Measurements from ENCODE around the gene SLC22A23. TPM values are rescaled to one million over a fixed set of nuclear protein-coding genes. Genes with fewer than 3 reads are reported as not detected.

SLC22A23 gene
- total RNA-seq, 4 donors from 2014 or later: 6.2 to 10.8 (median 7.8) TPM

GRCh38 chr6:3449750-3450305 lies 7.0 kb downstream of the SLC22A23 start:
- ATAC-seq: no peak
- H3K9me3 ChIP-seq: no peaks in the 10 kb centered on the region
- TF ChIP-seq POLR2A (IDR thresholded peaks at IDR 0.05): no peak
- TF ChIP-seq EP300 (IDR thresholded peaks at IDR 0.05): no peak
- TF ChIP-seq CTCF (IDR thresholded peaks at IDR 0.05): no peak
- no peak for TF ChIP-seq POLR2AphosphoS5 (IDR thresholded peaks at IDR 0.05)
- H3K36me3 ChIP-seq: no peaks in the 10 kb centered on the region
- H3K4me1 ChIP-seq: peaks cover 0 to 38% (median 14%) of the 10 kb centered on the region in 3 donors
- H3K4me3 ChIP-seq: no peak overlapping the region
- WGBS, 2 donors (ENCODE audit: low coverage in 1 of 2): 90 to 91% methylated on average over 4 to 5 of the region's 5 CpGs
- H3K27me3 ChIP-seq: no peaks in the 10 kb centered on the region
- H3K27ac ChIP-seq: no peak overlapping the region

- H3K4me1 ChIP-seq: peaks cover 0 to 33% (median 9%) of the 10 kb centered on the region in 3 donors
- no peak for ATAC-seq
- H3K27ac ChIP-seq: no peak overlapping the region
- no peaks in the 10 kb centered on the region for H3K9me3 ChIP-seq
- no peak for TF ChIP-seq POLR2A (IDR thresholded peaks at IDR 0.05)
- no peak for TF ChIP-seq EP300 (IDR thresholded peaks at IDR 0.05)
- no peak for TF ChIP-seq CTCF (IDR thresholded peaks at IDR 0.05)
- TF ChIP-seq POLR2AphosphoS5 (IDR thresholded peaks at IDR 0.05): no peak
- H3K27me3 ChIP-seq: no peaks in the 10 kb centered on the region
- WGBS, 2 donors (ENCODE audit: low coverage in 1 of 2): 54 to 67% methylated on average over 2 of the region's 2 CpGs
- no peak overlapping the region for H3K4me3 ChIP-seq
- no peaks in the 10 kb centered on the region for H3K36me3 ChIP-seq
These were observed 7.5 kb downstream of the SLC22A23 start for GRCh38 chr6:3449321-3449720.

- WGBS, 2 donors (ENCODE audit: low coverage in 1 of 2): 93 to 100% methylated on average over 1 to 5 of the region's 6 CpGs
- peaks cover 0 to 16% (median 7%) of the 10 kb centered on the region in 3 donors for H3K4me1 ChIP-seq
- no peak for ATAC-seq
- no peak for TF ChIP-seq POLR2AphosphoS5 (IDR thresholded peaks at IDR 0.05)
- no peak for TF ChIP-seq CTCF (IDR thresholded peaks at IDR 0.05)
- no peak for TF ChIP-seq POLR2A (IDR thresholded peaks at IDR 0.05)
- no peak for TF ChIP-seq EP300 (IDR thresholded peaks at IDR 0.05)
- H3K36me3 ChIP-seq: no peaks in the 10 kb centered on the region
- no peak overlapping the region for H3K27ac ChIP-seq
- H3K9me3 ChIP-seq: no peaks in the 10 kb centered on the region
- no peaks in the 10 kb centered on the region for H3K27me3 ChIP-seq
- no peak overlapping the region for H3K4me3 ChIP-seq
These were observed 9.8 kb downstream of the SLC22A23 start for GRCh38 chr6:3447005-3447404.

GRCh38 chr6:3446184-3446583 lies 10.7 kb downstream of the SLC22A23 start:
- TF ChIP-seq POLR2A (IDR thresholded peaks at IDR 0.05) (no peak), POLR2AphosphoS5 (IDR thresholded peaks at IDR 0.05) (no peak), CTCF (IDR thresholded peaks at IDR 0.05) (no peak), EP300 (IDR thresholded peaks at IDR 0.05) (no peak)
- Histone ChIP-seq H3K27ac (no peak overlapping the region), H3K27me3 (no peaks in the 10 kb centered on the region), H3K9me3 (no peaks in the 10 kb centered on the region), H3K4me1 (peaks cover 0 to 11% (median 4%) of the 10 kb centered on the region in 3 donors), H3K4me3 (no peak overlapping the region), H3K36me3 (no peaks in the 10 kb centered on the region)
- WGBS, 2 donors (ENCODE audit: low coverage in 1 of 2): 88 to 100% methylated on average over 2 to 4 of the region's 4 CpGs
- ATAC-seq: no peak

Measured in gastroesophageal sphincter (tissue), 4 donors.